Epidermal melanocyte (primary cell): ENCODE results near the gene CYP3A5.
"Not testable (repeated sequence)": the region's sequence is repeated elsewhere in the genome, so short reads cannot be mapped to it uniquely, and the experiment has no call there.

Experiments used
- DNase-seq: peaks from one replicate; pipeline ENCODE4 v3.0.0; 2011; ENCODE audit warnings: low spot score; ENCODE audit not compliant: insufficient read length

Gene CYP3A5

GRCh38 chr7:99679400-99680191 is at the start of gene CYP3A5:
Gene CYP3A5 (minus strand): TSS chr7:99679996. CDS start chr7:99679896, 100 bp downstream.
- DNase-seq = no peak

- no peak for DNase-seq
Observed at GRCh38 chr7:99728615-99729014, 48.8 kb upstream of the CYP3A5 start.

- not testable (repeated sequence) for DNase-seq
Observed at GRCh38 chr7:99723201-99723600, 43.4 kb upstream of the CYP3A5 start.

GRCh38 chr7:99720800-99721595 is 41.2 kb upstream of the CYP3A5 start:
- DNase-seq = no peak

- no peak for DNase-seq
Observed at GRCh38 chr7:99719996-99720769, 40.4 kb upstream of the CYP3A5 start.

- DNase-seq = no peak
Observed at GRCh38 chr7:99713995-99714570, 34.3 kb upstream of the CYP3A5 start.

GRCh38 chr7:99709838-99710578 is 30.2 kb upstream of the CYP3A5 start:
- no peak for DNase-seq

GRCh38 chr7:99709260-99709659 is 29.5 kb upstream of the CYP3A5 start:
- no peak for DNase-seq

GRCh38 chr7:99707096-99707495 is 27.3 kb upstream of the CYP3A5 start:
- no peak for DNase-seq

GRCh38 chr7:99699946-99700345 is 20.1 kb upstream of the CYP3A5 start:
- no peak for DNase-seq

- not testable (repeated sequence) for DNase-seq
Observed at GRCh38 chr7:99698867-99699730, 19.3 kb upstream of the CYP3A5 start.

GRCh38 chr7:99694912-99695304 is 15.1 kb upstream of the CYP3A5 start:
- DNase-seq = no peak

- no peak for DNase-seq
Observed at GRCh38 chr7:99694201-99694911, 14.6 kb upstream of the CYP3A5 start.

GRCh38 chr7:99693427-99694200 is 13.8 kb upstream of the CYP3A5 start:
- no peak for DNase-seq

- no peak for DNase-seq
Observed at GRCh38 chr7:99693100-99693426, 13.3 kb upstream of the CYP3A5 start.

- DNase-seq = not testable (repeated sequence)
Observed at GRCh38 chr7:99692563-99692962, 12.8 kb upstream of the CYP3A5 start.

GRCh38 chr7:99691658-99692057 is 11.9 kb upstream of the CYP3A5 start:
- DNase-seq = not testable (repeated sequence)

GRCh38 chr7:99690918-99691317 is 11.1 kb upstream of the CYP3A5 start:
- DNase-seq = not testable (repeated sequence)
